HepG2 (cell line): Measurements from ENCODE around the gene LDHB. TPM values are rescaled to one million over a fixed set of nuclear protein-coding genes. Genes with fewer than 3 reads are reported as not detected.

Source experiments
- ATAC-seq: fragments of 200-7000 bp; cut with Tn5 transposase; 3 replicates; pipeline ENCODE4 v1.9.1; 2020; ENCODE audit warnings: mild to moderate bottlenecking, moderate library complexity
- BruUV-seq: library from RNA; stranded (reverse); fragments of 400-500 nt; replicated peaks from 2 replicates; lab custom pipeline; 2021; lab: Mats Ljungman, UMichigan
- CTCF ChIA-PET: fragments of 300-600 bp; formaldehyde crosslinking; extraction: SDS; loops from one replicate; lab custom pipeline; 2021; ENCODE audit warnings: low total read pairs, inconsistent platforms, low intra/inter-chr PET ratio; lab: Yijun Ruan, JAX
- POLR2A ChIA-PET: fragments of 350-600 bp; sonication (Branson Sonifier 250); formaldehyde crosslinking; loops from one replicate; lab custom pipeline; 2020; ENCODE audit warnings: antibody characterized with exemption, inconsistent platforms; lab: Yijun Ruan, JAX
- DNase-seq: peaks from one replicate; pipeline ENCODE4 v3.0.0-alpha.2; 2015; ENCODE audit warnings: low spot score
- FAIRE-seq: peaks from 3 replicates; lab custom pipeline; 2011; peaks lifted over from hg19 to GRCh38; lab: Jason Lieb, UNC
- H2AFZ ChIP-seq: one replicate; pipeline ENCODE4 v1.6.1; 2011; ENCODE audit warnings: low read length, inconsistent platforms
- H3K27ac ChIP-seq: fragments of 300-600 bp; 3 replicates; pipeline ENCODE4 v1.8.0; 2011; ENCODE audit warnings: mixed run types, mild to moderate bottlenecking, mixed read lengths, low read length, inconsistent platforms; ENCODE audit not compliant: insufficient read depth; ENCODE audit errors: extremely low read length
- H3K27me3 ChIP-seq, 2 experiments: fragments of 200-600 bp in 1 of 2; 2 replicates in 1 of 2; 3 replicates in 1 of 2; pipeline versions ENCODE4 v1.6.0 to v1.8.0; 2011; ENCODE audit warnings: low read length in 2 of 2, mild to moderate bottlenecking in 2 of 2, moderate library complexity in 2 of 2, inconsistent platforms in 1 of 2; ENCODE audit not compliant: insufficient read depth in 2 of 2, control insufficient read depth in 1 of 2
- H3K36me3 ChIP-seq, 2 experiments: fragments of 200-600 bp in 1 of 2; replicated peaks in 1 of 2; 2 replicates in 1 of 2; 3 replicates in 1 of 2; pipeline versions ENCODE4 v1.5.1 to v1.8.0; 2011; ENCODE audit warnings: low read length in 2 of 2, inconsistent platforms in 1 of 2; ENCODE audit not compliant: insufficient read depth in 2 of 2, control insufficient read depth in 1 of 2
- H3K4me1 ChIP-seq: 2 replicates; pipeline ENCODE4 v1.5.1; 2012; ENCODE audit warnings: low read length, inconsistent platforms; ENCODE audit not compliant: insufficient read depth
- H3K4me2 ChIP-seq: 2 replicates; pipeline ENCODE4 v1.6.0; 2011; ENCODE audit warnings: low read depth, low read length, inconsistent platforms
- H3K4me3 ChIP-seq, 3 experiments: fragments of 200-600 bp in 1 of 3; sonication (generic), shearing (Covaris generic) in 1 of 3; replicated peaks in 1 of 3; 2 replicates each; pipeline ENCODE4 v1.5.1; 2011 to 2016; ENCODE audit warnings: low read length in 3 of 3, inconsistent platforms in 2 of 3, low read depth in 2 of 3, mild to moderate bottlenecking in 2 of 3, control low read depth in 1 of 3, mixed read lengths in 1 of 3; ENCODE audit not compliant: insufficient read depth in 1 of 3
- H3K79me2 ChIP-seq: one replicate; pipeline ENCODE4 v1.6.1; 2011; ENCODE audit warnings: low read length, inconsistent platforms; ENCODE audit not compliant: insufficient read depth
- H3K9ac ChIP-seq: 2 replicates; pipeline ENCODE4 v1.6.0; 2011; ENCODE audit warnings: mild to moderate bottlenecking, low read depth, low read length, inconsistent platforms; ENCODE audit not compliant: insufficient read depth
- H3K9me3 ChIP-seq: 2 replicates; pipeline ENCODE4 v1.5.1; 2012; ENCODE audit warnings: mild to moderate bottlenecking, low read length
- H4K20me1 ChIP-seq: 2 replicates; pipeline ENCODE4 v1.6.0; 2011; ENCODE audit warnings: inconsistent platforms, mild to moderate bottlenecking, low read length, moderate library complexity; ENCODE audit not compliant: insufficient read depth
- FOXA3 ChIP-seq: IDR thresholded peaks from 2 replicates; pipeline ENCODE4 v1.6.1; 2016; ENCODE audit warnings: missing genetic modification reagents, missing compliant biosample characterization
- SPEN ChIP-seq: sonication (generic); formaldehyde crosslinking; IDR thresholded peaks from 2 replicates; pipeline ENCODE4 v1.5.1; 2020; ENCODE audit warnings: low read depth, mild to moderate bottlenecking, missing genetic modification reagents
- SUZ12 ChIP-seq: fragments of 150-350 bp; IDR thresholded peaks from 2 replicates; pipeline ENCODE4 v1.6.1; 2014; ENCODE audit warnings: low read depth, low read length
- ZNF34 ChIP-seq: sonication (generic); formaldehyde crosslinking; IDR thresholded peaks from 2 replicates; pipeline ENCODE4 v1.4.0; 2020; ENCODE audit warnings: mild to moderate bottlenecking, missing genetic modification reagents, borderline replicate concordance
- ZNF615 ChIP-seq: sonication (generic); formaldehyde crosslinking; IDR thresholded peaks from 2 replicates; pipeline ENCODE4 v1.5.0; 2020; ENCODE audit warnings: mild to moderate bottlenecking, missing genetic modification reagents, borderline replicate concordance
- ZNF674 ChIP-seq: sonication (generic); formaldehyde crosslinking; IDR thresholded peaks from 2 replicates; pipeline ENCODE4 v1.5.0; 2020; ENCODE audit warnings: low read depth, mild to moderate bottlenecking, missing genetic modification reagents
- WGBS: methylation state at CpG from one replicate; pipeline ENCODE4 v1.1.6; 2017; ENCODE audit warnings: low lambda C conversion rate; 5-methylcytosine and 5-hydroxymethylcytosine counted together
- in situ Hi-C: cut with HindIII; loops from 2 replicates; pipeline ENCODE4 v1.10.0; 2017; ENCODE audit warnings: low pct_unique_long_range_greater_than_20kb; ENCODE audit not compliant: extremely low pct_ligation_motif_present
- intact Hi-C: fragments of 100-400 bp; cut with micrococcal nuclease; formaldehyde crosslinking; loops from one replicate; pipeline ENCODE4 v1.10.0; 2022; ENCODE audit not compliant: unreplicated experiment
- polyA plus RNA-seq, 8 experiments: library from polyadenylated mRNA; depleted of rRNA in 3 of 8; stranded (reverse) in 7 of 8; unstranded in 1 of 8; fragments of >200 nt; fragmentation: Illumina TruSeq in 4 of 8; extraction: Trizol in 4 of 8; gene quantifications; 2 replicates each; pipeline versions ENCODE4 v1.2.1 to v1.2.3, GENCODE V29; 2011 to 2016; ENCODE audit warnings: low read depth in 4 of 8, missing spikeins in 1 of 8, mixed read lengths in 1 of 8; ENCODE audit not compliant: insufficient read depth in 1 of 8
- total RNA-seq, 5 experiments: library from RNA; depleted of rRNA; stranded (reverse); fragments of >200 nt; fragmentation: Illumina TruSeq; extraction: Trizol; gene quantifications; 2 replicates each; pipeline ENCODE4 v1.2.3, GENCODE V29; 2016; ENCODE audit warnings: low read depth in 1 of 5
- TF ChIP-seq, protein P1 (sequence below): sonication (generic); formaldehyde crosslinking; IDR thresholded peaks from 2 replicates; pipeline ENCODE4 v1.5.0; 2020; ENCODE audit warnings: missing genetic modification reagents
- TF ChIP-seq, protein P2 (sequence below): sonication (generic); formaldehyde crosslinking; IDR thresholded peaks from 2 replicates; pipeline ENCODE4 v1.5.0; 2020; ENCODE audit warnings: missing genetic modification reagents

Gene LDHB
- total and polyA plus RNA-seq, 2 of the 13 experiments (the other 11 are each of a cell fraction or from before 2014, with no cell fraction given), result 0.08 TPM; not detected in 1

DNA sequence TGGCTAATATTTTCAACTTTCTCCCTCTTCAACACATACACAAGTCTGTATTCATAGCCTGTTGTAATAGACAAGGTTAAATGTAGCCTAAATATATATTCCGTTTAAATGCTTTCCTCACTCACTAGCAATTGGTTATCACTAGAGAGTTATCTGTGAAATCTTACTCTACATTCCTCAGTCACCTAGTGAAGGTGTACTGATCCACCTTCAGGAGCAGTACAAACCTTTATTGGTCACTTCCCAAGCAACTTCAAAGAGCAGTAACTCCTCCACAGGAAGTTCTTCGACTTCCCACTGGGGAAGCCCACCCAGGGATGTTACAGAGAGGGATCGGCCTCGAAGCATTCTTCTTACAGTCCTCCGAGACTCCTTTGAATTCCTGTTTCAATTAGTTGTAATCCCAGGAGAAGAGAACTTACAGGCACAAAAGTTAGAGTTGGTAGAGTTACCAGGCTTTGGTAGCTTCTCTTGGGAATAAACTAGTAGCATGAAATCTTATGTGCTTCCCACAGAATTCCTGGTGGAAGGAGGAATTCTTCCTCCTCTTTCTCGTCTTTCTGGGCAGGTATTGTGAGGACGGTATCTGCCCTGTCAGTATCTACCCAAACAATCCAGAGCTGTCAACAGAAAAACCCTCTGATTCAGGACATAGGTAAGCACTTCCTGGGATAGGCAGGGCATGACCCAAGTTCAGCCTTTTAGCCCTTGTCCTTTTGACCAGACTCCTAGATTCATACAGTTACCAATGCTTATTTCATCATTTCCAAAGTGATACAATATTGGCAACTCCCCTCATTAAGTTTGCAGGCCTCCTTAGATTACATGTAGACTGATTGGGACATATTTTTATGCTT is 53.2 kb downstream of the LDHB start, which contains the start of gene GYS2 (continued):
- no peak for TF ChIP-seq FOXA3 (CRISPR knock-in tag)

DNA sequence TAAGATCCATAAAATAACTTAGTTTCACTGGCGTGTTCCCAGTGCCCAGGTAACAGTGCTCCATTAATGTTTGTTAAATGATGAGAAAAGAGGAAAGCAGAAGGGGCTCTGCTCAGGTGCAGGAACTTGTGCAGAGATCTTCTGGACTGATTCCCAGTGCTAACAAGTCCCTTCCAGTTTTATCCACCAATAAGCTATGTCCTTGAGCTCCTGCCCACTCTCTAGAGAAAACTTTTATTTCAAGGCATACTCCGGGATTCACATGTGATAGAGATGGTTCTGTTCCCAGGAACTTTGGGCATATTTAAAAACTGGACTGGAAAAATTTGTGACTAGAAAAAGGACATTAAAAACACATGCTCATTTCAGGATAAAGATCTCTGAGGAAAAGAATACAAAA is 54.9 kb downstream of the LDHB start:
- H3K27ac ChIP-seq, result no peak overlapping the region
- no peaks in the 10 kb centered on the region for H3K4me1 ChIP-seq
- H3K36me3 ChIP-seq, result no peaks in the 10 kb centered on the region
- no peak for FAIRE-seq
- no peak for DNase-seq
- ChIA-PET CTCF (no interaction called here), POLR2A (no interaction called here)
- no peaks in the 10 kb centered on the region for H3K27me3 ChIP-seq
- H4K20me1 ChIP-seq, result no peaks in the 10 kb centered on the region; the same call in 1 of the 2 replicates
- 2% methylated on average over 2 of the region's 2 CpGs for WGBS
- in situ Hi-C loops, result no loop called here
- no peak for TF ChIP-seq ZNF615 (CRISPR knock-in tag)
- no TSS peak for BruUV-seq
- H3K4me2 ChIP-seq, result no peak overlapping the region
- no peaks in the 10 kb centered on the region for H3K9me3 ChIP-seq
- intact Hi-C loops, result no loop called here
- H3K9ac ChIP-seq, result no peak overlapping the region
- ATAC-seq, result no peak
- no peaks in the 10 kb centered on the region for H3K79me2 ChIP-seq
- no peak overlapping the region for H2AFZ ChIP-seq
- H3K4me3 ChIP-seq, result no peak overlapping the region

- H3K27me3 ChIP-seq, result no peaks in the 10 kb centered on the region
- H3K4me3 ChIP-seq, result no peak overlapping the region
- H3K9ac ChIP-seq, result no peak overlapping the region
- ATAC-seq (no peak), DNase-seq (no peak), FAIRE-seq (no peak)
- TF ChIP-seq ZNF674 (CRISPR knock-in tag) (no peak), SUZ12 (no peak), SPEN (CRISPR knock-in tag) (no peak), ZNF34 (CRISPR knock-in tag) (no peak)
- TF ChIP-seq, protein P1, sequence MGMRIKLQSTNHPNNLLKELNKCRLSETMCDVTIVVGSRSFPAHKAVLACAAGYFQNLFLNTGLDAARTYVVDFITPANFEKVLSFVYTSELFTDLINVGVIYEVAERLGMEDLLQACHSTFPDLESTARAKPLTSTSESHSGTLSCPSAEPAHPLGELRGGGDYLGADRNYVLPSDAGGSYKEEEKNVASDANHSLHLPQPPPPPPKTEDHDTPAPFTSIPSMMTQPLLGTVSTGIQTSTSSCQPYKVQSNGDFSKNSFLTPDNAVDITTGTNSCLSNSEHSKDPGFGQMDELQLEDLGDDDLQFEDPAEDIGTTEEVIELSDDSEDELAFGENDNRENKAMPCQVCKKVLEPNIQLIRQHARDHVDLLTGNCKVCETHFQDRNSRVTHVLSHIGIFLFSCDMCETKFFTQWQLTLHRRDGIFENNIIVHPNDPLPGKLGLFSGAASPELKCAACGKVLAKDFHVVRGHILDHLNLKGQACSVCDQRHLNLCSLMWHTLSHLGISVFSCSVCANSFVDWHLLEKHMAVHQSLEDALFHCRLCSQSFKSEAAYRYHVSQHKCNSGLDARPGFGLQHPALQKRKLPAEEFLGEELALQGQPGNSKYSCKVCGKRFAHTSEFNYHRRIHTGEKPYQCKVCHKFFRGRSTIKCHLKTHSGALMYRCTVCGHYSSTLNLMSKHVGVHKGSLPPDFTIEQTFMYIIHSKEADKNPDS, result no peak
- TF ChIP-seq, protein P2, sequence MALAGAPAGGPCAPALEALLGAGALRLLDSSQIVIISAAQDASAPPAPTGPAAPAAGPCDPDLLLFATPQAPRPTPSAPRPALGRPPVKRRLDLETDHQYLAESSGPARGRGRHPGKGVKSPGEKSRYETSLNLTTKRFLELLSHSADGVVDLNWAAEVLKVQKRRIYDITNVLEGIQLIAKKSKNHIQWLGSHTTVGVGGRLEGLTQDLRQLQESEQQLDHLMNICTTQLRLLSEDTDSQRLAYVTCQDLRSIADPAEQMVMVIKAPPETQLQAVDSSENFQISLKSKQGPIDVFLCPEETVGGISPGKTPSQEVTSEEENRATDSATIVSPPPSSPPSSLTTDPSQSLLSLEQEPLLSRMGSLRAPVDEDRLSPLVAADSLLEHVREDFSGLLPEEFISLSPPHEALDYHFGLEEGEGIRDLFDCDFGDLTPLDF (CRISPR knock-in tag), result no peak
- no peaks in the 10 kb centered on the region for H3K9me3 ChIP-seq
- 33% methylated on average over 5 of the region's 5 CpGs for WGBS
- intact Hi-C loops, result no loop called here
- no peaks in the 10 kb centered on the region for H3K4me1 ChIP-seq
- BruUV-seq, result no TSS peak
- H2AFZ ChIP-seq, result no peak overlapping the region
- no peaks in the 10 kb centered on the region for H4K20me1 ChIP-seq
- ChIA-PET POLR2A (no interaction called here), CTCF (no interaction called here)
- no peak overlapping the region for H3K27ac ChIP-seq
- H3K36me3 ChIP-seq, result no peaks in the 10 kb centered on the region
- H3K79me2 ChIP-seq, result no peaks in the 10 kb centered on the region
- H3K4me2 ChIP-seq, result no peak overlapping the region
- in situ Hi-C loops, result no loop called here
Observed at GRCh38 chr12:21600196-21600595, 57.4 kb downstream of the LDHB start.
